SK-N-SH (cell line): ENCODE results near the gene MALT1. TPM values are rescaled to one million over a fixed set of nuclear protein-coding genes. Genes with fewer than 3 reads are reported as not detected.

Source experiments
- CTCF ChIA-PET: fragments of 300-600, 350-600 bp; formaldehyde crosslinking; extraction: SDS; loops from one replicate; lab custom pipeline; 2021; lab: Yijun Ruan, JAX
- POLR2A ChIA-PET: fragments of 350-600 bp; sonication (Branson Sonifier 250); formaldehyde crosslinking; extraction: SDS; loops from one replicate; lab custom pipeline; 2020; ENCODE audit warnings: antibody characterized with exemption, inconsistent platforms; lab: Yijun Ruan, JAX
- DNase-seq: peaks from one replicate; pipeline ENCODE4 v3.0.0; 2012
- H2AFZ ChIP-seq: fragments of 200-600 bp; sonication (generic); 2 replicates; pipeline ENCODE4 v1.8.1; 2016; ENCODE audit warnings: antibody characterized with exemption, mild to moderate bottlenecking, low read depth
- H3F3A ChIP-seq: fragments of 200-600 bp; sonication (generic); replicated peaks from 2 replicates; pipeline ENCODE3; 2016; ENCODE audit warnings: antibody characterized with exemption, mild to moderate bottlenecking; ENCODE audit not compliant: insufficient read depth
- H3K27ac ChIP-seq, 2 experiments: fragments of 200-500 bp in 1 of 2; fragments of 200-600 bp in 1 of 2; sonication (Bioruptor generic) in 1 of 2; sonication (generic), shearing (Covaris generic) in 1 of 2; 2 replicates each; pipeline versions ENCODE4 v1.5.1 to v1.6.1; 2014 to 2016; ENCODE audit warnings: low read depth in 2 of 2, inconsistent platforms in 1 of 2, low read length in 1 of 2, mild to moderate bottlenecking in 1 of 2, mixed read lengths in 1 of 2
- H3K27me3 ChIP-seq: fragments of 200-600 bp; sonication (generic), shearing (Covaris generic); 2 replicates; pipeline ENCODE4 v1.6.1; 2016; ENCODE audit warnings: mixed run types; ENCODE audit not compliant: insufficient read depth
- H3K36me3 ChIP-seq, 2 experiments: fragments of 200-500 bp in 1 of 2; fragments of 200-600 bp in 1 of 2; sonication (Bioruptor generic) in 1 of 2; sonication (generic) in 1 of 2; replicated peaks in 1 of 2; 2 replicates each; pipeline versions ENCODE3 to v1.5.1; 2014 to 2016; ENCODE audit warnings: low read length in 1 of 2, mild to moderate bottlenecking in 1 of 2; ENCODE audit not compliant: insufficient read depth in 2 of 2, control insufficient read depth in 1 of 2
- H3K4me1 ChIP-seq, 2 experiments: fragments of 200-500 bp in 1 of 2; fragments of 200-600 bp in 1 of 2; sonication (Bioruptor generic) in 1 of 2; sonication (generic), shearing (Covaris generic) in 1 of 2; 2 replicates each; pipeline versions ENCODE4 v1.5.1 to v1.6.1; 2014 to 2016; ENCODE audit warnings: low read depth in 1 of 2, low read length in 1 of 2, mixed run types in 1 of 2; ENCODE audit not compliant: insufficient read depth in 2 of 2, control insufficient read depth in 1 of 2
- H3K4me2 ChIP-seq: fragments of 200-600 bp; sonication (generic), shearing (Covaris generic); 2 replicates; pipeline ENCODE4 v1.6.1; 2017; ENCODE audit warnings: mixed run types
- H3K4me3 ChIP-seq, 2 experiments: fragments of 200-500 bp in 1 of 2; fragments of 200-600 bp in 1 of 2; sonication (Bioruptor generic) in 1 of 2; sonication (generic), shearing (Covaris generic) in 1 of 2; 2 replicates each; pipeline versions ENCODE4 v1.5.1 to v1.8.1; 2014 to 2016; ENCODE audit warnings: low read depth in 2 of 2, inconsistent platforms in 1 of 2, low read length in 1 of 2, mild to moderate bottlenecking in 1 of 2, mixed read lengths in 1 of 2, moderate library complexity in 1 of 2
- H3K79me2 ChIP-seq: fragments of 200-600 bp; sonication (generic); 2 replicates; pipeline ENCODE4 v1.8.1; 2017; ENCODE audit warnings: mild to moderate bottlenecking; ENCODE audit not compliant: insufficient read depth
- H3K9ac ChIP-seq: fragments of 200-600 bp; sonication (generic); 2 replicates; pipeline ENCODE4 v1.6.1; 2017; ENCODE audit warnings: mixed run types
- H3K9me2 ChIP-seq: fragments of 200-600 bp; sonication (generic); 2 replicates; pipeline ENCODE4 v1.6.1; 2017; ENCODE audit warnings: mixed run types
- H3K9me3 ChIP-seq: fragments of 200-600 bp; sonication (generic); 2 replicates; pipeline ENCODE4 v1.6.1; 2017; ENCODE audit warnings: mixed run types, mild to moderate bottlenecking, moderate library complexity
- H4K20me1 ChIP-seq: fragments of 200-600 bp; sonication (generic); 2 replicates; pipeline ENCODE4 v1.6.1; 2017; ENCODE audit warnings: mild to moderate bottlenecking, mixed run types; ENCODE audit not compliant: insufficient read depth
- CTCF ChIP-seq: fragments of 200-600 bp; sonication (generic); IDR thresholded peaks from 2 replicates; pipeline ENCODE4 v1.6.1; 2017; ENCODE audit warnings: antibody characterized with exemption, mild to moderate bottlenecking, moderate library complexity
- ELF1 ChIP-seq: IDR thresholded peaks from 2 replicates; pipeline ENCODE4 v1.4.0; 2012
- FOSL2 ChIP-seq: IDR thresholded peaks from 2 replicates; pipeline ENCODE4 v1.4.0; 2012; ENCODE audit warnings: low read depth, mild to moderate bottlenecking, moderate library complexity, borderline replicate concordance
- GABPA ChIP-seq: IDR thresholded peaks from 2 replicates; pipeline ENCODE4 v1.4.0; 2012; ENCODE audit warnings: low read depth, mild to moderate bottlenecking
- GATA2 ChIP-seq: sonication (generic); formaldehyde crosslinking; IDR thresholded peaks from 2 replicates; pipeline ENCODE4 v1.5.0; 2020; ENCODE audit warnings: mild to moderate bottlenecking, missing genetic modification reagents
- MEF2A ChIP-seq: IDR thresholded peaks from 2 replicates; pipeline ENCODE4 v1.4.0; 2012; ENCODE audit warnings: low read depth, borderline replicate concordance
- MXI1 ChIP-seq: IDR thresholded peaks from 2 replicates; pipeline ENCODE4 v1.6.1; 2012; ENCODE audit warnings: mild to moderate bottlenecking, low read depth, low read length, improper control_type of control experiment
- NFIC ChIP-seq: IDR thresholded peaks from 2 replicates; pipeline ENCODE4 v1.4.0; 2012; ENCODE audit warnings: borderline replicate concordance
- POLR2AphosphoS5 ChIP-seq: IDR thresholded peaks from 2 replicates; pipeline ENCODE4 v1.6.1; 2012; ENCODE audit warnings: low read depth, low read length
- RAD21 ChIP-seq: IDR thresholded peaks from 2 replicates; pipeline ENCODE4 v1.6.1; 2012; ENCODE audit warnings: mild to moderate bottlenecking, low read length
- RCOR1 ChIP-seq: fragments of 150-350 bp; IDR thresholded peaks from 2 replicates; pipeline ENCODE4 v1.6.1; 2017; ENCODE audit warnings: antibody characterized with exemption, low read length
- REST ChIP-seq: IDR thresholded peaks from 2 replicates; pipeline ENCODE4 v1.6.1; 2012; ENCODE audit warnings: mild to moderate bottlenecking, low read depth, low read length, moderate library complexity
- RFX5 ChIP-seq: IDR thresholded peaks from 2 replicates; pipeline ENCODE4 v1.6.1; 2012; ENCODE audit warnings: mild to moderate bottlenecking, improper control_type of control experiment, low read length
- RXRA ChIP-seq: IDR thresholded peaks from 2 replicates; pipeline ENCODE4 v1.4.0; 2012; ENCODE audit warnings: low read depth, mild to moderate bottlenecking, borderline replicate concordance
- SIN3A ChIP-seq: IDR thresholded peaks from 2 replicates; pipeline ENCODE4 v1.6.1; 2012; ENCODE audit warnings: low read depth, mild to moderate bottlenecking, low read length, moderate library complexity, borderline replicate concordance
- SMC3 ChIP-seq: IDR thresholded peaks from 2 replicates; pipeline ENCODE4 v1.6.1; 2012; ENCODE audit warnings: low read depth, low read length, improper control_type of control experiment
- TAF1 ChIP-seq: IDR thresholded peaks from 2 replicates; pipeline ENCODE4 v1.6.1; 2012; ENCODE audit warnings: low read depth, mild to moderate bottlenecking, low read length, moderate library complexity, borderline replicate concordance
- ZBTB33 ChIP-seq: IDR thresholded peaks from 2 replicates; pipeline ENCODE4 v1.4.0; 2012; ENCODE audit warnings: low read depth, borderline replicate concordance
- WGBS: methylation state at CpG from one replicate; pipeline ENCODE4 v1.1.6; 2017; ENCODE audit warnings: low lambda C conversion rate; 5-methylcytosine and 5-hydroxymethylcytosine counted together
- polyA plus RNA-seq, 3 experiments: library from polyadenylated mRNA; depleted of rRNA; stranded (reverse); fragments of >200 nt; gene quantifications; 2 replicates each; pipeline ENCODE4 v1.2.3, GENCODE V29; 2012

MALT1 gene
- polyA plus RNA-seq, 1 of the 3 experiments (the other 2 are of a cell fraction), result 6.6 TPM

DNA sequence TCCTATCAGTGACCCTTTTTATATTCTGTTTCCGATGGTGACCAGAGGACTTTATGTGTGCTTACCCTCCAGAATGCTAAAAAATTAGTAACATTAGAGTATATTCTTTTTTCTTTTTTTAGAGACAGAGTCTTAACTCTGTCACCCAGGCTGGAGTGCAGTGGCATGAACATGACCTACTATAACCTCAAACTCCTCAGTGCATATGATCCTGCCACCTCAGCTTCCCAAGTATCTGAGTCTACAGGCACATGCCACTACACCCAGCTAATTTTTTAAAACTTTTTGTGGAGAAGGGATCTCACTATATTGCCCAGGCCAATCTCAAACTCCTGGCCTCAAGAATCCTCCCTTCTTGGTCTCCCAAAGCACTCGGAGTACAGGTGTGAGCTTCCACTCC lies 74.6 kb downstream of the MALT1 start:
- Histone ChIP-seq H3K27ac (no peak overlapping the region), H3K4me1 (no peaks in the 10 kb centered on the region), H3K4me3 (no peak overlapping the region), H3K9ac (no peak overlapping the region), H4K20me1 (no peaks in the 10 kb centered on the region), H3F3A (peaks cover 10% of the 10 kb centered on the region), H3K36me3 (peaks cover 53 to 73% of the 10 kb centered on the region in 2 experiments), H3K79me2 (no peaks in the 10 kb centered on the region), H3K9me2 (no peaks in the 10 kb centered on the region), H3K9me3 (peaks cover 22% of the 10 kb centered on the region; the same call in 1 of the 2 replicates), H3K27me3 (no peaks in the 10 kb centered on the region), H3K4me2 (no peak overlapping the region), H2AFZ (no peak overlapping the region)
- no peak for DNase-seq
- WGBS, result 92% methylated on average over 2 of the region's 2 CpGs
- ChIA-PET CTCF (interaction anchor here (1.0 to 1.7 kb wide), 3 partner anchors 18 to 216 kb away, joined by 4 to 5 read pairs (median 4); no protein-coding TSS in a partner anchor), POLR2A (no interaction called here)
- TF ChIP-seq RFX5 (no peak), CTCF (no peak), RAD21 (no peak), SIN3A (no peak)

- WGBS, result 86% methylated on average over 1 of the region's 1 CpG
- Histone ChIP-seq H3K9me3 (peaks cover 22% of the 10 kb centered on the region; the same call in 1 of the 2 replicates), H3K4me2 (no peak overlapping the region), H3K4me1 (no peaks in the 10 kb centered on the region), H3K4me3 (no peak overlapping the region), H3K27me3 (no peaks in the 10 kb centered on the region), H3K9me2 (no peaks in the 10 kb centered on the region), H3K79me2 (no peaks in the 10 kb centered on the region), H3K36me3 (peaks cover 50 to 54% of the 10 kb centered on the region in 2 experiments), H2AFZ (no peak overlapping the region), H3K9ac (no peak overlapping the region), H3F3A (peaks cover 3% of the 10 kb centered on the region), H4K20me1 (no peaks in the 10 kb centered on the region), H3K27ac (no peak overlapping the region)
- CTCF ChIA-PET, result interaction anchor here (1.8 kb wide), 1 partner anchor 15 kb away, joined by 12 read pairs; no protein-coding TSS in a partner anchor
- POLR2A ChIA-PET, result no interaction called here
- TF ChIP-seq TAF1, result no peak
- TF ChIP-seq MXI1, result no peak
- TF ChIP-seq ZBTB33, result no peak
- TF ChIP-seq GABPA, result no peak
- no peak for TF ChIP-seq FOSL2
- TF ChIP-seq SMC3, result no peak
- no peak for TF ChIP-seq GATA2
- no peak for TF ChIP-seq RCOR1
- no peak for TF ChIP-seq POLR2AphosphoS5
- TF ChIP-seq NFIC, result no peak
- no peak for TF ChIP-seq REST
- no peak for TF ChIP-seq ELF1
- no peak for TF ChIP-seq MEF2A
- no peak for TF ChIP-seq RAD21
- TF ChIP-seq RXRA, result no peak
- no peak for DNase-seq
Measured at GRCh38 chr18:58748899-58749595, 77.8 kb downstream of the MALT1 start.
